Immature natural killer cell (primary cell): ENCODE results near the gene TMEM82. TPM values are rescaled to one million over a fixed set of nuclear protein-coding genes. Genes with fewer than 3 reads are reported as not detected.
A peak's percentile ranks its signal among the peaks of the same experiment; 100 is the strongest.

Source experiments
- DNase-seq, 3 donors: peaks; one replicate each; pipeline ENCODE4 v3.0.0; 2022; ENCODE audit warnings: mixed read lengths in 1 of 3
- H3K27ac Mint-ChIP-seq, 6 donors: one replicate each; pipeline ENCODE4 v1.8.0; 2020; ENCODE audit warnings: mixed read lengths in 6 of 6, mild to moderate bottlenecking in 5 of 6, inconsistent platforms in 4 of 6, moderate library complexity in 3 of 6
- H3K27me3 Mint-ChIP-seq, 3 donors: one replicate each; pipeline ENCODE4 v1.8.0; 2020 to 2021; ENCODE audit warnings: low read depth in 3 of 3, mild to moderate bottlenecking in 3 of 3, mixed read lengths in 3 of 3, moderate library complexity in 3 of 3, inconsistent platforms in 1 of 3
- H3K36me3 Mint-ChIP-seq, 3 donors: one replicate each; pipeline ENCODE4 v1.8.0; 2020; ENCODE audit warnings: mixed read lengths in 3 of 3, inconsistent platforms in 2 of 3, mild to moderate bottlenecking in 2 of 3
- H3K4me1 Mint-ChIP-seq, 2 donors: one replicate each; pipeline ENCODE4 v1.8.0; 2020; ENCODE audit warnings: inconsistent platforms in 2 of 2, mild to moderate bottlenecking in 2 of 2, mixed read lengths in 2 of 2, moderate library complexity in 1 of 2
- H3K4me3 Mint-ChIP-seq, 5 donors: one replicate each; pipeline ENCODE4 v1.8.0; 2020; ENCODE audit warnings: mild to moderate bottlenecking in 5 of 5, mixed read lengths in 5 of 5, inconsistent platforms in 3 of 5, moderate library complexity in 3 of 5
- H3K9me3 Mint-ChIP-seq, 6 donors: one replicate each; pipeline ENCODE4 v1.8.0; 2020; ENCODE audit warnings: mild to moderate bottlenecking in 6 of 6, mixed read lengths in 6 of 6, inconsistent platforms in 4 of 6, moderate library complexity in 3 of 6
- polyA plus RNA-seq, 3 donors: library from polyadenylated mRNA; unstranded; fragments of 300-500 nt; fragmentation: Illumina TruSeq; gene quantifications; one replicate each; pipeline ENCODE4 v1.2.3, GENCODE V29; 2021

The TMEM82 gene
- polyA plus RNA-seq, 3 donors from 2014 or later: not detected

DNA sequence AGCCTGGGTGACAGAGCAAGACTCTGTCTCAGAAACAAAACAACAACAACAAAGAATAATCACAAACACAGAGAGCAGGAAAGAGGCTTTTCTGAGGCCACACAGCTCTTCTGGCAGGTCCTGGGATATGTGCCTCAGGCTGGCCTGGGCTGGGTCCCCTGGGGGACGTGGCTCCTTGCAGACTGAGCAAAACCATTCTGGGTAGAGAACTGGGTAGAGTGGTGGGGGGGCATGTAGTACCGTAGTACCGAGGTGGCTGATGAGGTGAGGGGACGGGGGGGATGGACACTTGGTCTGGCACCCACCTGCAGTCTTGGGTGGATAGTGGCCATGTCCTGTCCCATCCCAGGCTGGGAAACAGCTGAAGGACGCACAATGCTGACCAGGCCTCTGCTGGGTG, 6.0 kb downstream of the TMEM82 start:
- Mint-ChIP-seq H3K27ac (no peak overlapping the region), H3K9me3 (no peaks in the 10 kb centered on the region)

GRCh38 chr1:15748690-15749398, 6.5 kb downstream of the TMEM82 start:
- no peaks in the 10 kb centered on the region for H3K36me3 Mint-ChIP-seq
- H3K27me3 Mint-ChIP-seq: peaks cover 0 to 6% (median 3%) of the 10 kb centered on the region in 3 donors
- DNase-seq: no peak
- H3K4me3 Mint-ChIP-seq: no peak overlapping the region
- H3K4me1 Mint-ChIP-seq: no peaks in the 10 kb centered on the region
- H3K27ac Mint-ChIP-seq: no peak overlapping the region
- no peaks in the 10 kb centered on the region for H3K9me3 Mint-ChIP-seq

More for the DNA sequence above, 6.0 kb downstream of the TMEM82 start:
- Mint-ChIP-seq H3K27me3 (peaks cover 0 to 2% (median 1%) of the 10 kb centered on the region in 3 donors), H3K4me1 (no peaks in the 10 kb centered on the region), H3K4me3 (no peak overlapping the region), H3K36me3 (no peaks in the 10 kb centered on the region)
- no peak for DNase-seq

DNA sequence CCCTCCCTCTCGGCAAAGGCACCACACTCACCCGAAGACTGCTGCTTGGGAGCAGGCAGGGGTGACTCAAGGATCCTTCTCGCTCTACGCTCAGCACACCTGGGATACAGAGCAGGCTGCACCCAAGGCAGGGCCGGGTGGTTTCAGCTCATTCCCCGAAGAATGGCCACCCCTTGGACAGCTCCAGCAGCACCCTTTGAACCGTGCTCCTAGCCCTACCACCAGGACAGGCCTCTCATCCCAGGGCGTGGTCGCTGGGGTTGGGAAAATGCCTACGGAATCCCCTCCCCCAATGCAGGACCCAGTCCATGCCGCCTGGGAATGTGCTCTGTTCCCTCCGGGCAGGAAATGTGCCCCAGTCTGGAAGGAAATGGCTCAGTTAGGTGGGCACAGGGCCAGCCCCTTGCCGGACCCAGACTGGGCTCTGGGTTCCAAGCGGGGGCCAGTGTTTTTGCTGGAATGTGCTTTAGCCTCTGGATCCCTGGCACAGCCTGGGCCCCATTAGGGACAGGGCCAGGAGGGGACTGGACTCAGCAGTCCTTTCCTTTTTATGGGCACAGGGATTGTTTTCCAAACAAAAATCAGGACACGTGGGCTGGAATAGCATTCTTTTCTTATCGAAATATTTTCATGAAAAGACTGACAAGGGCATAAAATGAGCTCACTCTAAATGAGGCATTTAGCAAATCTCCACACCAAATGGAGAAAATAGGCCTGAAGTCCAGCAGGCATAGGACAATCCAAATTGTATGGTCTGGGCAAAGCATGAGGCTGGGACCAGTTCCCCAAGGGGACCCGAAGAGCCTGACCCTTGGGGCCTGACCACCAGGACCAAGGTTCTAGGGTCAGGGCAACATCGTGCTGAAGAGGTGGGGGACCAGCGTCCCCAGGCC, 7.3 kb downstream of the TMEM82 start:
- H3K27ac Mint-ChIP-seq: no peak overlapping the region
- H3K4me1 Mint-ChIP-seq: no peaks in the 10 kb centered on the region
- H3K27me3 Mint-ChIP-seq: peaks cover 0 to 6% (median 3%) of the 10 kb centered on the region in 3 donors
- no peak for DNase-seq
- no peaks in the 10 kb centered on the region for H3K9me3 Mint-ChIP-seq
- H3K4me3 Mint-ChIP-seq: no peak overlapping the region
- H3K36me3 Mint-ChIP-seq: no peaks in the 10 kb centered on the region

GRCh38 chr1:15750924-15751323, 8.6 kb downstream of the TMEM82 start:
- no peaks in the 10 kb centered on the region for H3K9me3 Mint-ChIP-seq
- no peaks in the 10 kb centered on the region for H3K36me3 Mint-ChIP-seq
- H3K27me3 Mint-ChIP-seq: peaks cover 3 to 6% (median 3%) of the 10 kb centered on the region in 3 donors
- no peak overlapping the region for H3K27ac Mint-ChIP-seq
- no peaks in the 10 kb centered on the region for H3K4me1 Mint-ChIP-seq
- H3K4me3 Mint-ChIP-seq: no peak overlapping the region
- no peak for DNase-seq

DNA sequence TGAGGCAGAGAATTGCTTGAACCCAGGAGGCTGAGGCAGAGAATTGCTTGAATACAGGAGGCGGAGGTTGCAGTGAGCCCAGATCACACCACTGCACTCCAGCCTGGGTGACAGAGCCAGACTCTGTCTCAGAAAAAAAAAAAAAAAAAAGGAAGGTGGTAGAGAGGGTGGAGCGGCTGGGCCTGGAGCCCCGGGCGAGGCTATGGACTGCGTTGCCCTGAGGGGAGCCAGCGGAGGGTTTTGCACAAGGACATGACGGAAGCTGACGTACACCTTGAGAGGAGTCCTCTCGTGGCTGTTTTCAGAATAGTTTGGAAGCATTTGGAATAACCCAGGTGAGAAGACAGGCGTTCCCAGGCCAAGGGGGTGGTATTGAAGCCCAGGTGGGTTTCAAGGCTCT, 9.4 kb downstream of the TMEM82 start:
- Mint-ChIP-seq H3K27me3 (peaks cover 3 to 6% (median 3%) of the 10 kb centered on the region in 3 donors), H3K27ac (no peak overlapping the region), H3K4me3 (no peak overlapping the region), H3K36me3 (no peaks in the 10 kb centered on the region), H3K4me1 (no peaks in the 10 kb centered on the region), H3K9me3 (no peaks in the 10 kb centered on the region)
- no peak for DNase-seq

- Mint-ChIP-seq H3K9me3 (no peaks in the 10 kb centered on the region), H3K4me1 (peaks cover 0 to 2% of the 10 kb centered on the region in 2 donors), H3K36me3 (no peaks in the 10 kb centered on the region), H3K27me3 (peaks cover 5 to 10% (median 8%) of the 10 kb centered on the region in 3 donors), H3K4me3 (no peak overlapping the region), H3K27ac (no peak overlapping the region)
- DNase-seq: no peak
Observed at GRCh38 chr1:15753776-15754175, 11.5 kb downstream of the TMEM82 start.

GRCh38 chr1:15755021-15755645, 12.8 kb downstream of the TMEM82 start:
- Mint-ChIP-seq H3K9me3 (no peaks in the 10 kb centered on the region), H3K4me3 (no peak overlapping the region), H3K27me3 (peaks cover 5 to 14% (median 8%) of the 10 kb centered on the region in 3 donors)

DNA sequence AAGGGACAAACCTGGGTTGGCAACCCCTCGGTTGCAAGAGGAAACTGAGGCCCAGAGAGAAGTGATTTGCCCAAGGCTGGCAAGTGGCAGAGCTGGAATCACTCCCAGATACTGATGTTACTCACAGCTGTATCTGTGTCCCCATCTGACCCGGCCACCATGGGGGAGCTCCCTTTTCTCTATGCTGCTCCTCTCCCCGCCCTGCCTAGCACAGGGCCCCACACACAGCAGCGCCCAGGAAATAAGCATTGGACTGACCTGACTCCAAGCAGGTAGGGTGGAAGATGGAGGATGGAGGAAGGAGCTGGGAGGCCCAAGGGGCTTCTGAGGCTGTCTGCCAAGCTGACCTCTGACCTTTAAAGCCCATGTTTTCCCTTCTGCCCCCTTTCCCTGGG, 13.3 kb downstream of the TMEM82 start:
- Mint-ChIP-seq H3K4me1 (peaks cover 0 to 4% of the 10 kb centered on the region in 2 donors), H3K4me3 (no peak overlapping the region), H3K27ac (no peak overlapping the region), H3K27me3 (peaks cover 5 to 15% (median 8%) of the 10 kb centered on the region in 3 donors), H3K9me3 (no peaks in the 10 kb centered on the region), H3K36me3 (no peaks in the 10 kb centered on the region)
- DNase-seq: no peak

More at GRCh38 chr1:15755021-15755645, 12.8 kb downstream of the TMEM82 start:
- Mint-ChIP-seq H3K4me1 (peaks cover 0 to 4% of the 10 kb centered on the region in 2 donors), H3K27ac (no peak overlapping the region), H3K36me3 (no peaks in the 10 kb centered on the region)
- DNase-seq: no peak

- H3K36me3 Mint-ChIP-seq: no peaks in the 10 kb centered on the region
- DNase-seq: no peak
- H3K27ac Mint-ChIP-seq: no peak overlapping the region
- H3K9me3 Mint-ChIP-seq: no peaks in the 10 kb centered on the region
- H3K27me3 Mint-ChIP-seq: peaks cover 5 to 18% (median 8%) of the 10 kb centered on the region in 3 donors
- H3K4me1 Mint-ChIP-seq: peaks cover 0 to 4% of the 10 kb centered on the region in 2 donors
- no peak overlapping the region for H3K4me3 Mint-ChIP-seq
Observed at GRCh38 chr1:15756143-15757015, 14.1 kb downstream of the TMEM82 start.

- Mint-ChIP-seq H3K27ac (no peak overlapping the region), H3K4me3 (peak overlapping the region in 1 of 5 donors; percentile 17), H3K36me3 (no peaks in the 10 kb centered on the region), H3K4me1 (peaks cover 0 to 4% of the 10 kb centered on the region in 2 donors), H3K9me3 (no peaks in the 10 kb centered on the region), H3K27me3 (peaks cover 5 to 21% (median 8%) of the 10 kb centered on the region in 3 donors)
- DNase-seq: no peak
Observed at GRCh38 chr1:15757016-15757543, 14.8 kb downstream of the TMEM82 start.

DNA sequence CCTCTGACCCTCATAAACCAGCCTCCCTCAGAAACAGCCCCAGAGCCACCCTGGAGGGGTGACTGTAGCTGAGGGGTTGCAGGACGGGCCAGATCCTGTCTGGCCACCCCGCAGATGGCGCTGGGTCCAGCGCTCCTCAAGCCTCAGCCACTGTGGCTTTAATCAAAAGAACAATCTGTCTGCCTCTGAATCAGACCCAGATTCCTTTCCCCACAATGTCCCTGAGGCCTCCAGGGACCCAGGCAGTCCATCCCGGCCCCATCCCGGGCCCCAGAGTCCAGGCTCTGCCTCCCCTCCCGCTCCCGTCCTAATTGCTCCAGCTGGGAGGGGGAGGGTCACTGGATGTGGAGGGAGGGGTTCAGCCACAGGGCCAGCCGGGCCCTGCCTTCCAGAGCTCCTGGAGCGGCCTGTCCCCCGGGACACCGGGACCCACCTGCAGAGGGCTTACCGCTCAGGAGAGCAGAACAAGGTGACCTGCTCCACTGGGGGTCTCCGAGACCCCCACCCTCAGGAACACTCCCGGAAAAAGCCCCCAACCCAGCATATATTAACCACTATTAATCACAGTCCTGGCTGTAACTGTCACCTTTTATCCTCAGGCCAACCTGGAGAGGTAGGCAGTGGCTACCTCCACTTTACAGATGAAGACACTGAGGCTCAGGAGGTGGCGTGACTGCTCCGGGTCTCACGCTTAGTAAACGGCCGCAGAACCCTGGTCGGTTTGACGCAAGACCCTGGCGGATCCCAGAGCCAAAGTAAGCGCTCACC, 15.5 kb downstream of the TMEM82 start:
- Mint-ChIP-seq H3K4me1 (peaks cover 0 to 4% of the 10 kb centered on the region in 2 donors), H3K36me3 (no peaks in the 10 kb centered on the region), H3K27me3 (peaks cover 8 to 24% (median 10%) of the 10 kb centered on the region in 3 donors), H3K4me3 (peak overlapping the region in 3 of 5 donors; percentile 35 to 56 (median 42)), H3K27ac (no peak overlapping the region), H3K9me3 (no peaks in the 10 kb centered on the region)
- no peak for DNase-seq

- no peak for DNase-seq
- peaks cover 0 to 4% of the 10 kb centered on the region in 2 donors for H3K4me1 Mint-ChIP-seq
- H3K9me3 Mint-ChIP-seq: no peaks in the 10 kb centered on the region
- H3K4me3 Mint-ChIP-seq: peak within 1 kb of the TSS in 3 of 5 donors; percentile 41 to 56 (median 42)
- H3K27me3 Mint-ChIP-seq: peaks cover 8 to 24% (median 10%) of the 10 kb centered on the region in 3 donors
- no peak within 1 kb of the TSS for H3K27ac Mint-ChIP-seq
- H3K36me3 Mint-ChIP-seq: no peaks in the 10 kb centered on the region
Observed at GRCh38 chr1:15758343-15758931, 16.1 kb downstream of the TMEM82 start, which contains the start of gene FBLIM1. Gene FBLIM1, plus strand, starts transcription at chr1:15758795. Its CDS starts 6,189 bp downstream, at chr1:15764984.
